GM23338 (cell line): ENCODE measurements around the gene DYSF. TPM values are rescaled to one million over a fixed set of nuclear protein-coding genes. Genes with fewer than 3 reads are reported as not detected.

ENCODE experiments used
- ATAC-seq: fragments of 200-7000 bp; cut with Tn5 transposase; 3 replicates; pipeline ENCODE4 v1.9.1; 2020
- DNase-seq: peaks from one replicate; pipeline ENCODE4 v3.0.0-alpha.2; 2015; ENCODE audit warnings: low spot score
- H2AFZ ChIP-seq: fragments of 200-600 bp; sonication (generic); 2 replicates; pipeline ENCODE4 v1.8.0; 2016; ENCODE audit warnings: antibody characterized with exemption, mild to moderate bottlenecking, moderate library complexity
- H3F3A ChIP-seq: fragments of 200-600 bp; sonication (generic); replicated peaks from 2 replicates; pipeline ENCODE4 v1.8.0; 2017; ENCODE audit warnings: antibody characterized with exemption, mixed run types, low read depth
- H3K27ac ChIP-seq: fragments of 200-600 bp; sonication (generic); 2 replicates; pipeline ENCODE4 v1.6.1; 2016; ENCODE audit warnings: low read depth
- H3K27me3 ChIP-seq: fragments of 200-600 bp; sonication (generic); 2 replicates; pipeline ENCODE4 v1.8.0; 2016; ENCODE audit warnings: mild to moderate bottlenecking, mixed run types, moderate library complexity; ENCODE audit not compliant: insufficient read depth
- H3K36me3 ChIP-seq: fragments of 200-600 bp; sonication (generic); 2 replicates; pipeline ENCODE4 v1.8.0; 2016; ENCODE audit warnings: mild to moderate bottlenecking; ENCODE audit not compliant: insufficient read depth
- H3K4me1 ChIP-seq: fragments of 200-600 bp; sonication (generic); 2 replicates; pipeline ENCODE4 v1.8.0; 2016; ENCODE audit warnings: mild to moderate bottlenecking, moderate library complexity; ENCODE audit not compliant: insufficient read depth
- H3K4me2 ChIP-seq: fragments of 200-600 bp; sonication (generic); 2 replicates; pipeline ENCODE4 v1.7.1; 2017; ENCODE audit warnings: mixed run types
- H3K4me3 ChIP-seq: fragments of 200-600 bp; sonication (generic); 2 replicates; pipeline ENCODE4 v1.6.1; 2016; ENCODE audit warnings: mixed run types
- H3K79me2 ChIP-seq: fragments of 200-600 bp; sonication (generic); replicated peaks from 2 replicates; pipeline ENCODE4 v1.8.0; 2017; ENCODE audit warnings: mild to moderate bottlenecking; ENCODE audit not compliant: insufficient read depth
- H3K9me2 ChIP-seq: fragments of 200-600 bp; sonication (generic); 2 replicates; pipeline ENCODE4 v1.8.0; 2017; ENCODE audit not compliant: insufficient read depth
- H4K20me1 ChIP-seq: fragments of 200-600 bp; sonication (generic); replicated peaks from 2 replicates; pipeline ENCODE4 v1.8.0; 2017; ENCODE audit warnings: mild to moderate bottlenecking; ENCODE audit not compliant: insufficient read depth
- H3K27ac Mint-ChIP-seq: 2 replicates; pipeline ENCODE4 v1.8.0; 2020; ENCODE audit warnings: inconsistent platforms, mild to moderate bottlenecking, moderate library complexity, mixed read lengths
- H3K27me3 Mint-ChIP-seq: 3 replicates; pipeline ENCODE4 v1.8.0; 2022; ENCODE audit warnings: low read depth, mild to moderate bottlenecking, moderate library complexity, mixed read lengths, inconsistent platforms; ENCODE audit not compliant: insufficient read depth, poor library complexity
- H3K36me3 Mint-ChIP-seq: 3 replicates; pipeline ENCODE4 v1.8.0; 2021; ENCODE audit warnings: low read depth, mild to moderate bottlenecking, inconsistent platforms, moderate library complexity, mixed read lengths
- H3K4me1 Mint-ChIP-seq: 3 replicates; pipeline ENCODE4 v1.8.0; 2020; ENCODE audit warnings: mild to moderate bottlenecking, inconsistent platforms, mixed read lengths
- H3K4me3 Mint-ChIP-seq: 3 replicates; pipeline ENCODE4 v1.8.0; 2021; ENCODE audit warnings: moderate library complexity, mild to moderate bottlenecking, inconsistent platforms, mixed read lengths
- H3K9me3 Mint-ChIP-seq: 3 replicates; pipeline ENCODE4 v1.8.0; 2020; ENCODE audit warnings: moderate library complexity, mild to moderate bottlenecking, inconsistent platforms, mixed read lengths
- CREB1 ChIP-seq: fragments of 250-450 bp; sonication (Bioruptor Pico); IDR thresholded peaks from 2 replicates; pipeline ENCODE4 v1.5.0; 2020; ENCODE audit warnings: low read depth, mild to moderate bottlenecking, moderate library complexity
- CTCF ChIP-seq, 2 experiments: fragments of 200-600 bp in 1 of 2; sonication (generic) in 1 of 2; conservative IDR thresholded peaks; 2 replicates each; pipeline versions ENCODE4 v1.5.1 to v1.6.1; 2016 to 2017; ENCODE audit warnings: antibody characterized with exemption in 2 of 2, low read depth in 2 of 2, mild to moderate bottlenecking in 2 of 2, moderate library complexity in 1 of 2
- ETS1 ChIP-seq: IDR thresholded peaks from 2 replicates; pipeline ENCODE4 v1.6.1; 2016; ENCODE audit warnings: antibody characterized with exemption
- EZH2phosphoT487 ChIP-seq: fragments of 200-600 bp; sonication (generic); IDR thresholded peaks from one replicate; pipeline ENCODE4 v1.8.1; 2018; ENCODE audit warnings: antibody characterized with exemption; ENCODE audit not compliant: unreplicated experiment
- NANOG ChIP-seq: IDR thresholded peaks from 2 replicates; pipeline ENCODE4 v1.6.1; 2016; ENCODE audit warnings: antibody characterized with exemption, borderline replicate concordance
- POLR2AphosphoS5 ChIP-seq: IDR thresholded peaks from 2 replicates; pipeline ENCODE4 v1.6.1; 2016; ENCODE audit warnings: antibody characterized with exemption, low read depth
- REST ChIP-seq: IDR thresholded peaks from one replicate; pipeline ENCODE4 v1.6.1; 2018; ENCODE audit warnings: antibody characterized with exemption; ENCODE audit not compliant: unreplicated experiment
- STAT1 ChIP-seq: IDR thresholded peaks from one replicate; pipeline ENCODE4 v1.6.1; 2016; ENCODE audit warnings: antibody characterized with exemption; ENCODE audit not compliant: unreplicated experiment
- ZNF114 ChIP-seq: fragments of 250-450 bp; sonication (Bioruptor Pico); IDR thresholded peaks from 2 replicates; pipeline ENCODE4 v1.5.0; 2020; ENCODE audit warnings: mild to moderate bottlenecking, moderate library complexity
- ZNF331 ChIP-seq: fragments of 250-450 bp; sonication (Bioruptor Pico); IDR thresholded peaks from 2 replicates; pipeline ENCODE4 v1.5.0; 2020; ENCODE audit warnings: low read depth, mild to moderate bottlenecking, moderate library complexity
- ZNF462 ChIP-seq: fragments of 250-450 bp; sonication (Bioruptor Pico); IDR thresholded peaks from 2 replicates; pipeline ENCODE4 v1.5.0; 2020; ENCODE audit warnings: mild to moderate bottlenecking, moderate library complexity
- polyA plus RNA-seq: library from polyadenylated mRNA; unstranded; fragments of >200 nt; fragmentation: Nextera tagmentation; extraction: Ambion mirVana; gene quantifications from 2 replicates; pipeline ENCODE4 v1.2.1, GENCODE V29; 2016
- total RNA-seq: library from RNA; depleted of rRNA; stranded (reverse); fragments of >200 nt; shearing (Covaris generic); gene quantifications from 2 replicates; pipeline ENCODE4 v1.2.3, GENCODE V29; 2014

DYSF gene
- total and polyA plus RNA-seq, 2 experiments from 2014 or later = 7.3 to 21.3 TPM

- TF ChIP-seq REST (no peak), POLR2AphosphoS5 (no peak), CTCF (conservative IDR thresholded peaks at IDR 0.05; ENCODE audit: low read depth in 2 of 2) (no peak), ZNF331 (CRISPR knock-in tag) (no peak), ZNF114 (CRISPR knock-in tag) (no peak), ETS1 (no peak), EZH2phosphoT487 (no peak), CREB1 (no peak), NANOG (no peak)
These were observed 215.1 kb downstream of the DYSF start (continued) for GRCh38 chr2:71668326-71669057.

GRCh38 chr2:71669058-71669456 lies 215.7 kb downstream of the DYSF start:
- Histone ChIP-seq H3K4me2 (no peak overlapping the region), H4K20me1 (no peaks in the 10 kb centered on the region), H3K4me1 (no peaks in the 10 kb centered on the region), H2AFZ (no peak overlapping the region), H3F3A (no peaks in the 10 kb centered on the region), H3K4me3 (no peak overlapping the region), H3K79me2 (no peaks in the 10 kb centered on the region), H3K9me2 (no peaks in the 10 kb centered on the region), H3K36me3 (no peaks in the 10 kb centered on the region), H3K27me3 (no peaks in the 10 kb centered on the region), H3K27ac (no peak overlapping the region)
- Mint-ChIP-seq H3K27me3 (peaks cover 9% of the 10 kb centered on the region), H3K4me1 (no peaks in the 10 kb centered on the region), H3K9me3 (no peaks in the 10 kb centered on the region), H3K4me3 (no peak overlapping the region), H3K36me3 (peaks cover 8% of the 10 kb centered on the region; the same call in 1 of the 3 replicates), H3K27ac (no peak overlapping the region)
- DNase-seq = no peak
- ATAC-seq = no peak
- TF ChIP-seq ZNF462 (no peak), ZNF331 (CRISPR knock-in tag) (no peak), EZH2phosphoT487 (no peak), STAT1 (no peak)
